CD4-positive, CD25-positive, alpha-beta regulatory T cell (primary cell): ENCODE data around the gene LAIR2. TPM values are rescaled to one million over a fixed set of nuclear protein-coding genes. Genes with fewer than 3 reads are reported as not detected.

Experiments used
- ATAC-seq, 2 donors: fragments of 150-1000 bp; cut with Tn5 transposase; one replicate each; pipeline ENCODE4 v1.10.0; 2021; ENCODE audit warnings: low read depth in 2 of 2, moderate number of reproducible peaks in 2 of 2, moderate library complexity in 1 of 2
- DNase-seq, 3 donors: peaks; one replicate each; pipeline versions ENCODE4 v3.0.0 to v3.0.0-alpha.2; 2012 to 2022; ENCODE audit warnings: mixed read lengths in 1 of 3
- H3K27ac ChIP-seq: one replicate; pipeline ENCODE4 v1.7.0; 2013; ENCODE audit warnings: mild to moderate bottlenecking, low read length; ENCODE audit not compliant: insufficient read depth, poor library complexity, severe bottlenecking
- H3K27me3 ChIP-seq: one replicate; pipeline ENCODE4 v1.7.0; 2013; ENCODE audit warnings: low read length; ENCODE audit not compliant: control insufficient read depth, insufficient read depth
- H3K36me3 ChIP-seq: one replicate; pipeline ENCODE4 v1.7.0; 2013; ENCODE audit warnings: mild to moderate bottlenecking, low read length, moderate library complexity; ENCODE audit not compliant: control insufficient read depth, insufficient read depth
- H3K4me1 ChIP-seq: 2 replicates; pipeline ENCODE4 v1.7.0; 2013; ENCODE audit warnings: mild to moderate bottlenecking, low read length; ENCODE audit not compliant: insufficient read depth, control insufficient read depth, poor library complexity, severe bottlenecking
- H3K4me3 ChIP-seq: one replicate; pipeline ENCODE4 v1.7.0; 2013; ENCODE audit warnings: low read depth, mild to moderate bottlenecking, low read length, moderate library complexity
- H3K9me3 ChIP-seq, 2 experiments: 1 replicate in 1 of 2; 2 replicates in 1 of 2; pipeline ENCODE4 v1.7.0; 2013; ENCODE audit warnings: low read length in 2 of 2, mild to moderate bottlenecking in 1 of 2, moderate library complexity in 1 of 2; ENCODE audit not compliant: control insufficient read depth in 2 of 2
- H3K27ac Mint-ChIP-seq, 3 donors: one replicate each; pipeline ENCODE4 v1.8.0; 2020 to 2022; ENCODE audit warnings: mild to moderate bottlenecking in 3 of 3, mixed read lengths in 3 of 3, moderate library complexity in 2 of 3
- H3K27me3 Mint-ChIP-seq: one replicate; pipeline ENCODE4 v1.8.0; 2022; ENCODE audit warnings: mild to moderate bottlenecking, mixed read lengths
- H3K36me3 Mint-ChIP-seq: one replicate; pipeline ENCODE4 v1.8.0; 2020; ENCODE audit warnings: mixed read lengths
- H3K4me1 Mint-ChIP-seq, 4 donors: one replicate each; pipeline ENCODE4 v1.8.0; 2020 to 2022; ENCODE audit warnings: mixed read lengths in 4 of 4, mild to moderate bottlenecking in 1 of 4
- H3K4me3 Mint-ChIP-seq, 4 donors: one replicate each; pipeline ENCODE4 v1.8.0; 2020 to 2022; ENCODE audit warnings: mild to moderate bottlenecking in 4 of 4, mixed read lengths in 4 of 4, moderate library complexity in 3 of 4
- H3K9me3 Mint-ChIP-seq, 7 donors: one replicate each; pipeline ENCODE4 v1.8.0; 2020 to 2022; ENCODE audit warnings: mixed read lengths in 7 of 7, mild to moderate bottlenecking in 3 of 7, moderate library complexity in 2 of 7
- polyA plus RNA-seq, 4 donors: library from polyadenylated mRNA; unstranded; fragments of 300-500 nt; fragmentation: Illumina TruSeq; gene quantifications; one replicate each; pipeline ENCODE4 v1.2.3, GENCODE V29; 2021
- total RNA-seq: library from RNA; stranded (reverse); gene quantifications from one replicate; pipeline ENCODE4 v1.2.3, GENCODE V29; 2022

LAIR2 gene
- total and polyA plus RNA-seq, 5 donors from 2014 or later = 62.2 to 365 (median 145) TPM

DNA sequence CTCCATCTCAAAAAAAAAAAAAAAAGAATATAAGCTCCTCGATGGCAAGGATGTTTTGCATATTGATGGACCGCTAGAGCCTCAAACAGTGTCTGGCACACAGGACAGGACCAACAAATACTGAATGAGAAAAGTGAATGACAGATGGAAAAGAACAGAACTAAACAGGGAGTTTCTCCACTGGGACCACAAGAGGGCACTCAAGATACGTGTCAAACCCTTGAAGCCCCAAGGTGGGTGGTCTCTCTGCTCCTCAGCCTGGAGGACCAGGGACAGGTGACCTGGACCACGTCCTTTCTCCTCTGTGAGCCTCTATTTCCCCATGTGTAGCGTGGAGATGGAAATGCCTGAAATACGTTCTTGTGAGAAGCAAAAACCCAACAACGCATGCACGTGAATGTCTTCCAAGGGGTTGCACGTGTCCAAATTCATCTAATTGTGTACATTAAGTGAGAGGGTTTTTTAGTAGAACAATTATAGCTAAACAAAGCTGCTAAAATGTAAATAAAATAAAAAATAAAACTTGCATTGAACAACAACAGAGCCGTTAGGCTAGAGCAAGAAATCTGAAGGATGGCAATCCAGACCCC lies 23.9 kb upstream of the LAIR2 start:
- Mint-ChIP-seq H3K36me3 (no peaks in the 10 kb centered on the region), H3K4me3 (no peak overlapping the region), H3K27me3 (peaks cover 35% of the 10 kb centered on the region), H3K27ac (peak overlapping the region in 1 of 3 donors; percentile 77), H3K4me1 (peaks cover 5 to 16% (median 7%) of the 10 kb centered on the region in 4 donors), H3K9me3 (no peaks in the 10 kb centered on the region)
- DNase-seq (peak in 1 of 3 donors; percentile 60), ATAC-seq (no peak)
- no peak overlapping the region for H3K4me3 ChIP-seq
- peaks cover 4% of the 10 kb centered on the region for H3K4me1 ChIP-seq
- no peak overlapping the region for H3K27ac ChIP-seq
- H3K9me3 ChIP-seq = no peaks in the 10 kb centered on the region
- no peaks in the 10 kb centered on the region for H3K36me3 ChIP-seq
- peaks cover 2% of the 10 kb centered on the region for H3K27me3 ChIP-seq

DNA sequence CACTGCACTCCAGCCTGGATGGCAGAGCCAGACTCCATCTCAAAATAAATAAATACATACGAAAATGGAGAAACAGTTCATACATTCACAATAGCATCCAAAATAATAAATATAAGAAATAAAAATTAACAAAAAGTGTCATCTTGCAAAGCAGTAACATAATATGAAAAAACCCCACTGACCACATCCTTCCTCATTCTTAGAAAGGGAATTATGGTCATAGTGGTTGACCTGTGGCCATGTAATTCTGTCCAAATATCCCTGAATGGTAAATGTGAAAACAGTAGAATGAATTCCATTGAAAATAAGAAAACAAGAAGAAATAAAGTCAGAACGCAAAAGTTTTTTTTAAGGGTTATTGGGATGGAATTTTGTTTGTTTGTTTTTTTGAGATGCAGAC lies 22.6 kb upstream of the LAIR2 start:
- Histone ChIP-seq H3K36me3 (no peaks in the 10 kb centered on the region), H3K27me3 (peaks cover 2% of the 10 kb centered on the region), H3K27ac (no peak overlapping the region), H3K4me3 (no peak overlapping the region), H3K4me1 (peaks cover 4% of the 10 kb centered on the region), H3K9me3 (no peaks in the 10 kb centered on the region)
- no peak overlapping the region for H3K4me3 Mint-ChIP-seq
- peaks cover 5 to 16% (median 7%) of the 10 kb centered on the region in 4 donors for H3K4me1 Mint-ChIP-seq
- no peak for ATAC-seq
- peaks cover 32% of the 10 kb centered on the region for H3K27me3 Mint-ChIP-seq
- H3K36me3 Mint-ChIP-seq = no peaks in the 10 kb centered on the region
- DNase-seq = no peak
- no peaks in the 10 kb centered on the region for H3K9me3 Mint-ChIP-seq
- no peak overlapping the region for H3K27ac Mint-ChIP-seq

- ATAC-seq (no peak), DNase-seq (peak; percentile 30 to 62 (median 55))
- H3K27ac ChIP-seq = no peak overlapping the region
- no peaks in the 10 kb centered on the region for H3K36me3 Mint-ChIP-seq
- peaks cover 32% of the 10 kb centered on the region for H3K27me3 Mint-ChIP-seq
- H3K4me3 ChIP-seq = no peak overlapping the region
- no peaks in the 10 kb centered on the region for H3K36me3 ChIP-seq
- H3K4me1 ChIP-seq = peaks cover 4% of the 10 kb centered on the region
- H3K9me3 Mint-ChIP-seq = no peaks in the 10 kb centered on the region
- H3K27me3 ChIP-seq = peaks cover 2% of the 10 kb centered on the region
- H3K4me3 Mint-ChIP-seq = peak overlapping the region in 1 of 4 donors; percentile 71
- peak overlapping the region in 1 of 3 donors; percentile 5 for H3K27ac Mint-ChIP-seq
- no peaks in the 10 kb centered on the region for H3K9me3 ChIP-seq
- H3K4me1 Mint-ChIP-seq = peaks cover 5 to 20% (median 7%) of the 10 kb centered on the region in 4 donors
Observed at GRCh38 chr19:54481326-54481930, 21.2 kb upstream of the LAIR2 start.

- no peak overlapping the region for H3K27ac ChIP-seq
- no peaks in the 10 kb centered on the region for H3K36me3 ChIP-seq
- H3K9me3 ChIP-seq = no peaks in the 10 kb centered on the region
- no peak for DNase-seq
- no peaks in the 10 kb centered on the region for H3K9me3 Mint-ChIP-seq
- no peaks in the 10 kb centered on the region for H3K36me3 Mint-ChIP-seq
- no peak overlapping the region for H3K27ac Mint-ChIP-seq
- H3K4me3 ChIP-seq = no peak overlapping the region
- H3K4me3 Mint-ChIP-seq = no peak overlapping the region
- H3K4me1 ChIP-seq = peaks cover 4% of the 10 kb centered on the region
- peaks cover 2% of the 10 kb centered on the region for H3K27me3 ChIP-seq
- H3K27me3 Mint-ChIP-seq = peaks cover 22% of the 10 kb centered on the region
- peaks cover 5 to 20% (median 7%) of the 10 kb centered on the region in 4 donors for H3K4me1 Mint-ChIP-seq
- no peak for ATAC-seq
Observed at GRCh38 chr19:54482889-54483288, 19.7 kb upstream of the LAIR2 start.

GRCh38 chr19:54484451-54484850 lies 18.2 kb upstream of the LAIR2 start:
- Mint-ChIP-seq H3K9me3 (no peaks in the 10 kb centered on the region), H3K4me3 (no peak overlapping the region), H3K36me3 (no peaks in the 10 kb centered on the region), H3K27ac (no peak overlapping the region), H3K27me3 (peaks cover 23% of the 10 kb centered on the region), H3K4me1 (peaks cover 5 to 17% (median 7%) of the 10 kb centered on the region in 4 donors)
- peaks cover 4% of the 10 kb centered on the region for H3K4me1 ChIP-seq
- H3K27me3 ChIP-seq = no peaks in the 10 kb centered on the region
- ATAC-seq (no peak), DNase-seq (no peak)
- H3K27ac ChIP-seq = no peak overlapping the region
- no peak overlapping the region for H3K4me3 ChIP-seq
- no peaks in the 10 kb centered on the region for H3K9me3 ChIP-seq
- H3K36me3 ChIP-seq = no peaks in the 10 kb centered on the region

DNA sequence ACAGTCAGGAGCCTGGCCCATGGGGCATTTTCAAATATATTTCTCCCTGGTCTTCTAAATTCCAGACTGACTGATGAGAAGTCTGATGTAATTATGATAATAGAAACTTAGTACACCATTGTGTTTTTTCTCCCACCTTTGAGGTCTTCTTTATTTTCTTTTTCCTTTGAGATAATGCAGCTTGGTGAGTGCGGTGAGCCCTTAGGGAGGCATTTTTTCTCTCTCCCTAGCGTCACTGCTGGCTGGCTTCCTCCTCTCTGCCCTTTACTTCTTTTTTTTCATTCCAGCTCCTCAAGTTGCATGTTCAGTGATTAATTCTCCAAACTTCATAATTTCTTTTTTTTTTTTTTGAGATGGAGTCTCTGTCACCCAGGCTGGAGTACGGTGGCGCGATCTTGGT lies 16.8 kb upstream of the LAIR2 start:
- Histone ChIP-seq H3K4me3 (no peak overlapping the region), H3K36me3 (no peaks in the 10 kb centered on the region), H3K27me3 (no peaks in the 10 kb centered on the region), H3K9me3 (no peaks in the 10 kb centered on the region), H3K27ac (no peak overlapping the region), H3K4me1 (peaks cover 4% of the 10 kb centered on the region)
- no peak overlapping the region for H3K4me3 Mint-ChIP-seq
- DNase-seq (no peak), ATAC-seq (no peak)
- no peaks in the 10 kb centered on the region for H3K9me3 Mint-ChIP-seq
- H3K27ac Mint-ChIP-seq = peak overlapping the region in 1 of 3 donors; percentile 43
- H3K4me1 Mint-ChIP-seq = peaks cover 5 to 14% (median 7%) of the 10 kb centered on the region in 4 donors
- peaks cover 20% of the 10 kb centered on the region for H3K27me3 Mint-ChIP-seq
- no peaks in the 10 kb centered on the region for H3K36me3 Mint-ChIP-seq

GRCh38 chr19:54489341-54489740 lies 13.3 kb upstream of the LAIR2 start:
- H3K27me3 ChIP-seq = no peaks in the 10 kb centered on the region
- no peak overlapping the region for H3K27ac Mint-ChIP-seq
- no peak overlapping the region for H3K4me3 ChIP-seq
- no peaks in the 10 kb centered on the region for H3K36me3 Mint-ChIP-seq
- DNase-seq = no peak
- H3K4me3 Mint-ChIP-seq = no peak overlapping the region
- peaks cover 24% of the 10 kb centered on the region for H3K27me3 Mint-ChIP-seq
- no peak overlapping the region for H3K27ac ChIP-seq
- no peaks in the 10 kb centered on the region for H3K9me3 Mint-ChIP-seq
- ATAC-seq = no peak
- H3K9me3 ChIP-seq = no peaks in the 10 kb centered on the region
- H3K4me1 Mint-ChIP-seq = peaks cover 0 to 4% (median under 1%) of the 10 kb centered on the region in 4 donors
- no peaks in the 10 kb centered on the region for H3K36me3 ChIP-seq
- no peaks in the 10 kb centered on the region for H3K4me1 ChIP-seq

DNA sequence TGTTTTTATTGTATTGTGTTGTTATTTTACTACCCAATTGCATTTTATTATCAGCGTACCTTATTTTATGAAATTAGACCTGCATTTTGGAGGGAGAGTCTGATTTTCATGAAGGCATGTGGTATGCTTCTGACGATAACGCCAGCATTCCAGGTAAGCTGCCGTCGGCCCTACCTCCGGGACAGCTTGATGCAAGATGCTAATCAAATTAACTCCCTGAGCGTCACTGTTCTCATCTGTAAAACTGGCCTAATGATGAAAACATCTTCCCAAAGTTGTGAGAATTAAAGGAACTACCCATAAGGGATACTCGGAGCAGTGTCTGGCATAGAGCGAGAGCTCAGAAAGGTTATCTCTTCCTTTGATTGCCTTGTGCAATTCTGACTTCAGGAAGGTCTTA lies 12.9 kb upstream of the LAIR2 start:
- no peaks in the 10 kb centered on the region for H3K9me3 ChIP-seq
- no peaks in the 10 kb centered on the region for H3K4me1 ChIP-seq
- no peak overlapping the region for H3K4me3 ChIP-seq
- no peaks in the 10 kb centered on the region for H3K36me3 ChIP-seq
- H3K27ac ChIP-seq = no peak overlapping the region
- Mint-ChIP-seq H3K4me3 (no peak overlapping the region), H3K4me1 (peaks cover 0 to 4% (median under 1%) of the 10 kb centered on the region in 4 donors), H3K36me3 (no peaks in the 10 kb centered on the region), H3K27ac (no peak overlapping the region), H3K27me3 (peaks cover 27% of the 10 kb centered on the region), H3K9me3 (no peaks in the 10 kb centered on the region)
- H3K27me3 ChIP-seq = no peaks in the 10 kb centered on the region
- DNase-seq = no peak
- no peak for ATAC-seq
